ENCODE results near the gene CBX4. TPM values are rescaled to one million over a fixed set of nuclear protein-coding genes. Genes with fewer than 3 reads are reported as not detected.

CBX4 gene
- total RNA-seq, 1 donor = 8.3 TPM

GRCh38 chr17:79836972-79837887, 2.0 kb downstream of the CBX4 start:
- TF ChIP-seq CTCF (IDR thresholded peaks at IDR 0.05; ENCODE audit: insufficient read depth, low read length) = peak; percentile 12
- H3K4me3 ChIP-seq (ENCODE audit: low read depth, low read length) = peak overlapping the region; percentile 83
- DNase-seq (ENCODE audit: low read depth) = peak; percentile 62

GRCh38 chr17:79836510-79836971, 2.7 kb downstream of the CBX4 start:
- TF ChIP-seq CTCF (IDR thresholded peaks at IDR 0.05; ENCODE audit: insufficient read depth, low read length) = no peak
- peak overlapping the region; percentile 83 for H3K4me3 ChIP-seq (ENCODE audit: low read depth, low read length)
- no peak for DNase-seq (ENCODE audit: low read depth)

- DNase-seq (ENCODE audit: low read depth) = no peak
- H3K4me3 ChIP-seq (ENCODE audit: low read depth, low read length) = no peak overlapping the region
- no peak for TF ChIP-seq CTCF (IDR thresholded peaks at IDR 0.05; ENCODE audit: insufficient read depth, low read length)
These were observed 3.2 kb downstream of the CBX4 start for GRCh38 chr17:79835953-79836509.

GRCh38 chr17:79835470-79835899, 3.8 kb downstream of the CBX4 start:
- H3K4me3 ChIP-seq (ENCODE audit: low read depth, low read length) = no peak overlapping the region
- DNase-seq (ENCODE audit: low read depth) = no peak
- TF ChIP-seq CTCF (IDR thresholded peaks at IDR 0.05; ENCODE audit: insufficient read depth, low read length) = no peak

GRCh38 chr17:79834565-79835469, 4.4 kb downstream of the CBX4 start:
- H3K4me3 ChIP-seq (ENCODE audit: low read depth, low read length) = no peak overlapping the region
- TF ChIP-seq CTCF (IDR thresholded peaks at IDR 0.05; ENCODE audit: insufficient read depth, low read length) = peak; percentile 70
- DNase-seq (ENCODE audit: low read depth) = no peak

GRCh38 chr17:79833744-79834564, 5.3 kb downstream of the CBX4 start:
- no peak for DNase-seq (ENCODE audit: low read depth)
- TF ChIP-seq CTCF (IDR thresholded peaks at IDR 0.05; ENCODE audit: insufficient read depth, low read length) = no peak

More at GRCh38 chr17:79833744-79834564, 5.3 kb downstream of the CBX4 start:
- H3K4me3 ChIP-seq (ENCODE audit: low read depth, low read length) = no peak overlapping the region

All from fibroblast of the aortic adventitia (primary cell).